Liver (tissue), 3 donors: Measurements from ENCODE around the gene IL17REL.

Experiments used
- ATF3 ChIP-seq: IDR thresholded peaks from 2 replicates; pipeline ENCODE4 v1.6.1; 2016; ENCODE audit warnings: antibody characterized with exemption
- CTCF ChIP-seq: fragments of 150-350 bp; IDR thresholded peaks from 2 replicates; pipeline ENCODE4 v1.5.1; 2017; ENCODE audit warnings: improper control_type of control experiment, low read depth, low read length; ENCODE audit not compliant: missing input control
- EGR1 ChIP-seq, 2 donors: IDR thresholded peaks; 2 replicates each; pipeline ENCODE4 v1.6.1; 2016 to 2018; ENCODE audit warnings: antibody characterized with exemption in 2 of 2, low read depth in 2 of 2
- FOXA1 ChIP-seq: IDR thresholded peaks from 2 replicates; pipeline ENCODE4 v1.6.1; 2016; ENCODE audit warnings: antibody characterized with exemption
- GABPA ChIP-seq, 2 donors: IDR thresholded peaks in 1 of 2; conservative IDR thresholded peaks in 1 of 2; 2 replicates each; pipeline ENCODE4 v1.6.1; 2016; ENCODE audit warnings: antibody characterized with exemption in 2 of 2, mild to moderate bottlenecking in 1 of 2, moderate library complexity in 1 of 2
- MAX ChIP-seq: IDR thresholded peaks from 2 replicates; pipeline ENCODE4 v1.6.1; 2016; ENCODE audit warnings: antibody characterized with exemption
- REST ChIP-seq: IDR thresholded peaks from 2 replicates; pipeline ENCODE4 v1.6.1; 2016; ENCODE audit warnings: antibody characterized with exemption, mild to moderate bottlenecking
- RXRA ChIP-seq, 2 donors: IDR thresholded peaks; 2 replicates each; pipeline ENCODE4 v1.6.1; 2017 to 2018; ENCODE audit warnings: antibody characterized with exemption in 2 of 2, mild to moderate bottlenecking in 1 of 2
- SP1 ChIP-seq: IDR thresholded peaks from 2 replicates; pipeline ENCODE4 v1.6.1; 2018; ENCODE audit warnings: antibody characterized with exemption, mild to moderate bottlenecking
- TAF1 ChIP-seq: conservative IDR thresholded peaks from 2 replicates; pipeline ENCODE4 v1.6.1; 2016; ENCODE audit warnings: antibody characterized with exemption, mild to moderate bottlenecking
- donor health status: healthy.
- donor health status: healthy.

- no peak for TF ChIP-seq FOXA1
- TF ChIP-seq CTCF: no peak
- TF ChIP-seq MAX: no peak
- no peak for TF ChIP-seq GABPA (IDR thresholded peaks at IDR 0.05 in 1 of 2, conservative IDR thresholded peaks at IDR 0.05 in 1 of 2)
- TF ChIP-seq ATF3: no peak
- TF ChIP-seq RXRA (IDR thresholded peaks at IDR 0.05): no peak
- no peak for TF ChIP-seq TAF1
- TF ChIP-seq REST: no peak
- no peak for TF ChIP-seq EGR1 (IDR thresholded peaks at IDR 0.05; ENCODE audit: low read depth in 2 of 2)
- no peak for TF ChIP-seq SP1
These were observed 44.9 kb upstream of the IL17REL start for GRCh38 chr22:50057278-50058060.
